H1 (cell line): ENCODE measurements around the gene CENPX.

Experiments used
- CHD1 ChIP-seq: IDR thresholded peaks from 2 replicates; pipeline ENCODE4 v1.6.1; 2012; ENCODE audit warnings: low read depth, low read length, improper control_type of control experiment
- CREB1 ChIP-seq: IDR thresholded peaks from 2 replicates; pipeline ENCODE4 v1.6.1; 2012; ENCODE audit warnings: inconsistent platforms
- EZH2 ChIP-seq: fragments of 200-600 bp; sonication (generic); IDR thresholded peaks from 2 replicates; pipeline ENCODE4 v1.7.1; 2012; ENCODE audit warnings: low read depth, mild to moderate bottlenecking, moderate library complexity, low read length, inconsistent platforms; ENCODE audit not compliant: severe bottlenecking
- MAFK ChIP-seq: IDR thresholded peaks from 2 replicates; pipeline ENCODE4 v1.6.1; 2012; ENCODE audit warnings: low read depth, mild to moderate bottlenecking, improper control_type of control experiment, low read length
- RAD21 ChIP-seq, 2 experiments: IDR thresholded peaks in 1 of 2; conservative IDR thresholded peaks in 1 of 2; 2 replicates each; pipeline ENCODE4 v1.6.1; 2011; ENCODE audit warnings: low read depth in 2 of 2, low read length in 2 of 2, improper control_type of control experiment in 1 of 2, inconsistent platforms in 1 of 2, mild to moderate bottlenecking in 1 of 2, moderate library complexity in 1 of 2
- SIX5 ChIP-seq: IDR thresholded peaks from 2 replicates; pipeline ENCODE4 v1.6.1; 2011; ENCODE audit warnings: mild to moderate bottlenecking, low read depth, low read length
- SP1 ChIP-seq: IDR thresholded peaks from 2 replicates; pipeline ENCODE4 v1.6.1; 2011; ENCODE audit warnings: low read depth, low read length
- TEAD4 ChIP-seq: IDR thresholded peaks from 2 replicates; pipeline ENCODE4 v1.6.1; 2012; ENCODE audit warnings: low read depth, low read length, inconsistent platforms, mixed read lengths
- TF ChIP-seq, protein P1 (sequence below), 3 experiments: IDR thresholded peaks; 1 replicate in 2 of 3; 2 replicates in 1 of 3; pipeline versions ENCODE4 v1.5.1 to v1.6.1; 2011; ENCODE audit warnings: low read length in 3 of 3, mild to moderate bottlenecking in 3 of 3, inconsistent platforms in 2 of 3, low read depth in 1 of 3, moderate library complexity in 1 of 3; ENCODE audit not compliant: insufficient read depth in 1 of 3; ENCODE audit errors: control extremely low read depth in 1 of 3

DNA sequence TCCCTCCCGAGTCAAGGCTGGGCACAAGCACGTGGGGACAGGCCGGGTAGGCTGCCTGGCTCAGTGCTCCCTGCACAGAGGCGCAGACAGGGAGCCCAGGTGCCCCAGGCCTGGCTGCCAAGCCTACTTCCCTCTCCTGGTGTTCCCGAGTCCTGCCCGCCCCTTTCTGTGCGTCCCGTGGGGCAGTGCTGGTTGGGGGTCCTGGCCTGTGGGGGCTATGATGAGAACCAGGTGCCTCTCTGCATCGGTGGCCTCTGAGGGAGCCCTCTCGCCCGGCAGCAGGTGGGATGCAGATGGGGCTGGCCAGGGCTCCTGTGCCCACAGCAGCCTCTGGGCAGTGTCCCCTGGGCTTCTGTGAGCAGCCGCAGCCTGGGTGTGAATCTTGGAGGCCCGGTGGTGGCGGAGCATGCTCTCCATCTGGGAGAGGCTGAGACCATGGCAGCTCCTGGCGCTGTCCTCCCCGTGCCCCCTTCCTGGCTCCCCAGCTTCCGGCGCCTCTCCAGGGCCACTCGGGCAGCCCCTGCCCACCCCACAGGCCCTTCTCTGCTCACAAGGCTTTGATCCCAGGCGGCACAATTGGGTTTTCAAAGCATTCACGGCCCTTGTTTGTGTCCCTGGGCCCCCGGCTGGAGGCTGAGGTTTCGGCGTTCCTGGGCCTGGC lies 7.2 kb downstream of the CENPX start:
- TF ChIP-seq MAFK (no peak), RAD21 (IDR thresholded peaks at IDR 0.05 in 1 of 2, conservative IDR thresholded peaks at IDR 0.05 in 1 of 2; ENCODE audit: low read depth in 2 of 2, low read length in 2 of 2) (no peak), CHD1 (no peak), SP1 (no peak), SIX5 (no peak), TEAD4 (no peak), CREB1 (no peak), EZH2 (no peak)
- TF ChIP-seq, protein P1, sequence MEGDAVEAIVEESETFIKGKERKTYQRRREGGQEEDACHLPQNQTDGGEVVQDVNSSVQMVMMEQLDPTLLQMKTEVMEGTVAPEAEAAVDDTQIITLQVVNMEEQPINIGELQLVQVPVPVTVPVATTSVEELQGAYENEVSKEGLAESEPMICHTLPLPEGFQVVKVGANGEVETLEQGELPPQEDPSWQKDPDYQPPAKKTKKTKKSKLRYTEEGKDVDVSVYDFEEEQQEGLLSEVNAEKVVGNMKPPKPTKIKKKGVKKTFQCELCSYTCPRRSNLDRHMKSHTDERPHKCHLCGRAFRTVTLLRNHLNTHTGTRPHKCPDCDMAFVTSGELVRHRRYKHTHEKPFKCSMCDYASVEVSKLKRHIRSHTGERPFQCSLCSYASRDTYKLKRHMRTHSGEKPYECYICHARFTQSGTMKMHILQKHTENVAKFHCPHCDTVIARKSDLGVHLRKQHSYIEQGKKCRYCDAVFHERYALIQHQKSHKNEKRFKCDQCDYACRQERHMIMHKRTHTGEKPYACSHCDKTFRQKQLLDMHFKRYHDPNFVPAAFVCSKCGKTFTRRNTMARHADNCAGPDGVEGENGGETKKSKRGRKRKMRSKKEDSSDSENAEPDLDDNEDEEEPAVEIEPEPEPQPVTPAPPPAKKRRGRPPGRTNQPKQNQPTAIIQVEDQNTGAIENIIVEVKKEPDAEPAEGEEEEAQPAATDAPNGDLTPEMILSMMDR (IDR thresholded peaks at IDR 0.05; ENCODE audit: control extremely low read depth in 1 of 3, insufficient read depth in 1 of 3, low read depth in 1 of 3, low read length in 3 of 3) = no peak
